ENCODE measurements around the gene APRT. TPM values are rescaled to one million over a fixed set of nuclear protein-coding genes. Genes with fewer than 3 reads are reported as not detected.

APRT gene
- polyA plus RNA-seq, 4 donors = 121 to 255 (median 222) TPM

DNA sequence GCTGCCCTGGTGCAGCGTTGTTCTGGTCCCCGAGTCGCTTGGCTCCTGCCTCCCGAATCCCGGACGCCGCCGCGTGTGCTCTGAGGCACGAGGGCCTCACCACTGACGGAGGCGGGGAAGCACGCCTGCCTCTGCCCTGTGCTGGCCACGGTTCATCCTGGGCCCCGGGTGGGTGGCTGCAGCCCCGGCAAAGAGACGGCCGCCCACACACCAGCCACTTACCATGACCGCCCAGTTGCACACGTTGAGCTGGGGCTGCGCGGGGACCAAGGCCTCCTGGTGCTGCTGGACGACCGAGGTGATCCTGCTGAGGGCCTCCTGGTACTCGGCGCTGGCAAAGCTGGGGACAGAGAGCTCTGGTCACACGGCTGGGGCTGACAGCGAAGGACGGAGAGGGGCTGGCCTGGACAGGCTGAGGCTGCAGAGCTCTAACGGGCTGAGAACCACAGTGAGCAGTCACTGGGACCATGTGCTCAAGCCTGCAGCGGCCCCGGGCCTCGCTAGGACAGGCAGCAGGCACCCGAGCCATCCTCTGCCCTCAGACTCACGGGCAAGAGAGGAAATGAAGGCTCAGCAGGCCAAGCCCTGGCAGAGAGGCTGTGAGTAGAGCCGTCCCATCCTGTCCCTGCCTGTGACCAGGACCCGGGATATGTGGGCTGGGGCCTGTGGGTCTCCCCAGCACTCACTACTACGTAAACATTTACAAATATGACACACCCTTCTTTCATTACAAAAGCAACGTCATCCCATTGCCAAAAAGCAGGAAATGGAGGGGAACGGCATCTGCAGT, 6.3 kb upstream of the APRT start:
- FAIRE-seq (no peak), DNase-seq (no peak)
- Histone ChIP-seq H3K9me3 (ENCODE audit: control insufficient read depth in 2 of 2, insufficient read depth in 1 of 2, low read depth in 1 of 2, low read length in 1 of 2) (no peaks in the 10 kb centered on the region), H3K4me1 (ENCODE audit: control insufficient read depth in 3 of 3, insufficient read depth in 2 of 3, low read depth in 1 of 3, low read length in 2 of 3) (peaks cover 0 to 6% (median 0%) of the 10 kb centered on the region in 3 donors), H3K27ac (ENCODE audit: low read depth in 1 of 3, low read length in 2 of 3) (no peak overlapping the region), H3K27me3 (ENCODE audit: control insufficient read depth in 3 of 3, insufficient read depth in 3 of 3, low read length in 3 of 3) (no peaks in the 10 kb centered on the region), H3K36me3 (ENCODE audit: control insufficient read depth in 3 of 3, insufficient read depth in 2 of 3, low read depth in 1 of 3, low read length in 3 of 3) (peaks cover 0 to 50% (median 5%) of the 10 kb centered on the region in 3 donors), H3K4me3 (ENCODE audit: low read depth in 1 of 3, low read length in 3 of 3) (no peak overlapping the region)
- 84 to 87% (median 86%) methylated on average over 39 to 40 of the region's 40 CpGs for WGBS, 3 donors

DNA sequence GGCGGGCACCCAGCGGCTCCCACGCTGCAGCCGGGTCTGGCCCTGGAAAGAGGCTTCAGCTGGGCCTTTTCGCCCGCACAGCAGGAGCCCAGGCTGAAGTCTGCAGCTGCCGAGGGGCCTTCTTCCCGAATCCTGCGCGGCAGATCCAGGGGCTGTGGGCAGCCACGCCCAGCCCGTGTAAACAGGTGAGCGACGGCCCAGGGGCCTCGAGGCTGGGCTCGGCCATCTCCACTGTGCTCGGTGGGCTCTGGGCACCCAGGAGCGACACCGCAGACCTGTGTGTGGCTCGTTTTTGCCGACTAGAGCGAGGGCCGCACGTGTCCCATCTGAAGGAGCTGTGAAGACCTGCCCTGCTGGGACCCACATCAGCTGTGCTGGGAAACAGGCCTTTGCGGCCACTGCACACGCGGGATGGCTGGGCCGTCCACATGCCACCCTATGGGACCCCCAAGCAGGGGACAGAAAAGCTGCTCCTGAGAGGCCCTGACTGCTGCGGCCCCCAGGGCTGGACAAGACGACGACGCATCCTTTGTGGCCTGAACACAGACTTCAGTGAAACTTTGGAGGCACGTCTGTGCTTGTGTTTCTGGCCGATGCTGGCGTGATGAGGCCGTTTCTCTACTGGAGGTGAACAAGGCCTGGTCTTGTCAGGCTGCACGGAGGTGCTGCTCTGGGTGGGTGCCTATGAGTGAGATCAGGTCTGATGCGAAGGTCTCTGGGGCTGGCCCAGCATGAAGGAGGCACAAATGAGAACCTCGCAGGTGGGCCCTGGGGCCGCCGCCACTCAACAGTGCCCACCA, 5.2 kb upstream of the APRT start:
- no peaks in the 10 kb centered on the region for H3K9me3 ChIP-seq (ENCODE audit: control insufficient read depth in 2 of 2, insufficient read depth in 1 of 2, low read depth in 1 of 2, low read length in 1 of 2)
- H3K4me1 ChIP-seq (ENCODE audit: control insufficient read depth in 3 of 3, insufficient read depth in 2 of 3, low read depth in 1 of 3, low read length in 2 of 3) = peaks cover 0 to 7% (median 0%) of the 10 kb centered on the region in 3 donors
- no peak overlapping the region for H3K4me3 ChIP-seq (ENCODE audit: low read depth in 1 of 3, low read length in 3 of 3)
- DNase-seq = no peak
- 80 to 85% (median 83%) methylated on average over 35 to 41 of the region's 41 CpGs for WGBS, 3 donors
- no peak for FAIRE-seq
- H3K27me3 ChIP-seq (ENCODE audit: control insufficient read depth in 3 of 3, insufficient read depth in 3 of 3, low read length in 3 of 3) = no peaks in the 10 kb centered on the region
- no peak overlapping the region for H3K27ac ChIP-seq (ENCODE audit: low read depth in 1 of 3, low read length in 2 of 3)
- peaks cover 0 to 39% (median 2%) of the 10 kb centered on the region in 3 donors for H3K36me3 ChIP-seq (ENCODE audit: control insufficient read depth in 3 of 3, insufficient read depth in 2 of 3, low read depth in 1 of 3, low read length in 3 of 3)

DNA sequence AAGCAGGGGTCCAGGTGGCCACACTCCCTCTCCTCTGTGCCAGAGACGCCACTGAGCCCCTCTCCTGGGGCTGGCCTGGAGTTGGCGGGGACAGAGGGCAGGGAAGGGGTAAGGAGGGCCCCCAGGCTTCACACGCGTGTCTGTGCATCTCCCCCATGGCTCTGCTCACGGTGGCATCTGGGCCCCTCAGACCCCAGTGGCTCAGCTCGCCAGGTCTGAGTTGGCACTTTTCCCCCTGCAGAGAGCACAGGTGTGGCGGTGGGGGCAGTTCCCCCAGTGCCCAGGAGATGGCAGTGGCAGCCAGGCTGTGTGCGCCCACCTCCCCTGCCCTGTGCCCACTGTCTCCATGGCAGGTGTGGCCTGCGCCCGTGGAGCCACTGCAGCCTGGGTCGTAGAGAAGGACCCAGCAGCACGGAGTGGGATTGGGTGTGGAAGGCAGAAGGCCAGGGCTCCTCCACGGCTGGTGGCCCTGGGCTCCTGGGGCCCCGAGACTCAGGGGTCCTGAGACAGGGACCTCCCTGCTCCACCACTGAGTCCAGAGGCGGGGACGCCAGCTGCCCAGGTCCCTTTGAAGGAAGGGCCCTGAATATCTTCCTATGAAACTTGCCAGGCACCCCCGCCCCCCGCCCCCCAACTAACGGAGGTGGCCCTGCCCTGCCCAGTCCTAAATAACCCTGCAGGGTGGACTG, 4.3 kb upstream of the APRT start:
- Histone ChIP-seq H3K27me3 (ENCODE audit: control insufficient read depth in 3 of 3, insufficient read depth in 3 of 3, low read length in 3 of 3) (no peaks in the 10 kb centered on the region), H3K4me1 (ENCODE audit: control insufficient read depth in 3 of 3, insufficient read depth in 2 of 3, low read depth in 1 of 3, low read length in 2 of 3) (peaks cover 0 to 8% (median 0%) of the 10 kb centered on the region in 3 donors), H3K9me3 (ENCODE audit: control insufficient read depth in 2 of 2, insufficient read depth in 1 of 2, low read depth in 1 of 2, low read length in 1 of 2) (no peaks in the 10 kb centered on the region), H3K36me3 (ENCODE audit: control insufficient read depth in 3 of 3, insufficient read depth in 2 of 3, low read depth in 1 of 3, low read length in 3 of 3) (peaks cover 0 to 31% (median 0%) of the 10 kb centered on the region in 3 donors), H3K4me3 (ENCODE audit: low read depth in 1 of 3, low read length in 3 of 3) (no peak overlapping the region), H3K27ac (ENCODE audit: low read depth in 1 of 3, low read length in 2 of 3) (no peak overlapping the region)
- peak; percentile 38 to 41 for DNase-seq
- no peak for FAIRE-seq
- WGBS, 3 donors = 26 to 50% (median 44%) methylated on average over 16 to 19 of the region's 19 CpGs

DNA sequence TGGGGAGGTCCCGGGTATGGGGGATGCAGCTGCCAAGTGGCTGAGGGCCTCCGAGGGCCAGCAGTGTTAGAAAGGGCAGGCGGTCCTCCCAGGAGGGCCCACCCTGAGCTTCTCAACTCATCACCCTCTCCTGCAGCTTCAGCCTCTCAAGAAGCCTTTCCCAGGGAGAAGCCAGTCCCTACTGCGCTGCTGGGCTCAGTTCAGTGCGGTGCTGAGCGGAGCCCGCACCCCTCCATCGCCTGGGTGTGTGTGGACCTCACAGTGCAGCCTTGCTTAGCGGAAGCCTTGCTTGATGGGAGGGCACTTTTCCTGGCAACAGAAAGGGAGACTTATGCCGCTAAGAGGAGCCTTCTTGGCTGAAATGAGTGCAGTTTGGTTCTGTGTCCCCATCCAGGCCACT, 3.5 kb upstream of the APRT start:
- FAIRE-seq (no peak), DNase-seq (no peak)
- Histone ChIP-seq H3K27ac (ENCODE audit: low read depth in 1 of 3, low read length in 2 of 3) (no peak overlapping the region), H3K36me3 (ENCODE audit: control insufficient read depth in 3 of 3, insufficient read depth in 2 of 3, low read depth in 1 of 3, low read length in 3 of 3) (peaks cover 0 to 30% (median 0%) of the 10 kb centered on the region in 3 donors), H3K4me1 (ENCODE audit: control insufficient read depth in 3 of 3, insufficient read depth in 2 of 3, low read depth in 1 of 3, low read length in 2 of 3) (peaks cover 0 to 16% (median 8%) of the 10 kb centered on the region in 3 donors), H3K27me3 (ENCODE audit: control insufficient read depth in 3 of 3, insufficient read depth in 3 of 3, low read length in 3 of 3) (no peaks in the 10 kb centered on the region), H3K4me3 (ENCODE audit: low read depth in 1 of 3, low read length in 3 of 3) (no peak overlapping the region), H3K9me3 (ENCODE audit: control insufficient read depth in 2 of 2, insufficient read depth in 1 of 2, low read depth in 1 of 2, low read length in 1 of 2) (no peaks in the 10 kb centered on the region)
- 63 to 87% (median 81%) methylated on average over 9 to 10 of the region's 10 CpGs for whole genome bisulfite sequencing, 3 donors

DNA sequence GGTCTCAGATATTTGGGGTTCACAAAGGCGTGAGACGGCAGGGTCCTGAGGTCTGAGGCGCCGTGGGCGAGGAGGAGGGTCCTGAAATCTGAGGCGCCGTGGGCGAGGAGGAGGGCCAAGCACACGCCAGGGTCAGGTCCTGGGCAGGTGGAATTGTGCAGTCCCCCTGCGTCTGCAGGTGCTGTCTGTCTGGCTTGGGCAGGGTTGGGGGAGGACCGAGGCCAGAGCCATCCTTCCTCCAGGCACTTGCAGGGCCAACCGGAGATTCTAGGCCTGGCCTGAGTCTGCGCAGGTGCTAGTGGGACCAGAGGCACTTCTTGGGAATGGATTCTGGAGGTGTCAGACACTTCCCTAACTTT, 2.4 kb upstream of the APRT start:
- Histone ChIP-seq H3K4me3 (ENCODE audit: low read depth in 1 of 3, low read length in 3 of 3) (no peak overlapping the region), H3K9me3 (ENCODE audit: control insufficient read depth in 2 of 2, insufficient read depth in 1 of 2, low read depth in 1 of 2, low read length in 1 of 2) (no peaks in the 10 kb centered on the region), H3K27me3 (ENCODE audit: control insufficient read depth in 3 of 3, insufficient read depth in 3 of 3, low read length in 3 of 3) (no peaks in the 10 kb centered on the region), H3K4me1 (ENCODE audit: control insufficient read depth in 3 of 3, insufficient read depth in 2 of 3, low read depth in 1 of 3, low read length in 2 of 3) (peaks cover 0 to 24% (median 9%) of the 10 kb centered on the region in 3 donors), H3K36me3 (ENCODE audit: control insufficient read depth in 3 of 3, insufficient read depth in 2 of 3, low read depth in 1 of 3, low read length in 3 of 3) (peaks cover 0 to 37% (median 0%) of the 10 kb centered on the region in 3 donors), H3K27ac (ENCODE audit: low read depth in 1 of 3, low read length in 2 of 3) (no peak overlapping the region)
- FAIRE-seq (no peak), DNase-seq (no peak)
- 57 to 75% (median 70%) methylated on average over 13 of the region's 13 CpGs for WGBS, 3 donors

DNA sequence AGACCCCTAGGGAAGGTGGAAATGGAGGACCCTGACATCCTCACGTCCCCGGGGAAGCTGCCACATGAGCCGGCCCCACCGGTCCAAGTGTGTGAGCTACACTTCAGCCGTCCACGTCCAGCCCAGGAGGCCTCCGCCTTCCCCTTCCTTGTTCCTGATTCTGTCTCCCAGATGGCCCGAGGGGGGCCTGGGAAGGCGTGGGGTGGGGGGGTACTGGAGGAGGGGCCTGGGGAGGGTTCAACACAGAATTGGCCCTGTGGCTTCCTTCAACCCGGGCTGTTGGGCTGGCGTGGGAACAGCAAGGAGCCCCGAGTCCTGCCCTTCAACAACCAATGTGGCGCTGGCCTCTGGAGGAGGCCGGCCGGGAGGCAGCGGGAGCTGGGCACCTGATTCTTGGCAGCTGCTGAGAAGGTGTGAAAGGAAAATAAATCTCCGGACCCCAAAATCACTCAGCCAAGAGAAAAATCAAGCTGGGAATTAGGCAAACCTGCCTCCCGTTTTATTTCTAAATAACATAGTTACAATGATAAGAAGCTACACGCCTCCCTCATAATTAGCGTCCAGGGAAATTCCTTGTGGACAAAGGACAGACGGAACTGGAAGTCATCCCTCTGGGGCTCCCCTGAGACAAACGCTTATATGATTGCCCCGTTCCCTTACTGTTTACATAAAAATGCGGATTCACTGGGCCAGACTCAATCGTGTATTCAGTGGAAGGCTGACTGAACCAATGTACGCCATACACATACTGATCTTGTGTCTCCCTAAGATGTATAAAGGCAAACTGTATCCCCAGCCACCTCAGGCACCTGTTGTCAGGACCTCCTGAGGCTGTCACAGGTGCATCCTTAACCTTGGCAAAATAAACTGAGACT, 1.8 kb upstream of the APRT start:
- peak in 1 of 2 donors; percentile 36 for DNase-seq
- WGBS, 3 donors = 18 to 49% (median 43%) methylated on average over 23 to 26 of the region's 26 CpGs
- H3K27ac ChIP-seq (ENCODE audit: low read depth in 1 of 3, low read length in 2 of 3) = no peak overlapping the region

DNA sequence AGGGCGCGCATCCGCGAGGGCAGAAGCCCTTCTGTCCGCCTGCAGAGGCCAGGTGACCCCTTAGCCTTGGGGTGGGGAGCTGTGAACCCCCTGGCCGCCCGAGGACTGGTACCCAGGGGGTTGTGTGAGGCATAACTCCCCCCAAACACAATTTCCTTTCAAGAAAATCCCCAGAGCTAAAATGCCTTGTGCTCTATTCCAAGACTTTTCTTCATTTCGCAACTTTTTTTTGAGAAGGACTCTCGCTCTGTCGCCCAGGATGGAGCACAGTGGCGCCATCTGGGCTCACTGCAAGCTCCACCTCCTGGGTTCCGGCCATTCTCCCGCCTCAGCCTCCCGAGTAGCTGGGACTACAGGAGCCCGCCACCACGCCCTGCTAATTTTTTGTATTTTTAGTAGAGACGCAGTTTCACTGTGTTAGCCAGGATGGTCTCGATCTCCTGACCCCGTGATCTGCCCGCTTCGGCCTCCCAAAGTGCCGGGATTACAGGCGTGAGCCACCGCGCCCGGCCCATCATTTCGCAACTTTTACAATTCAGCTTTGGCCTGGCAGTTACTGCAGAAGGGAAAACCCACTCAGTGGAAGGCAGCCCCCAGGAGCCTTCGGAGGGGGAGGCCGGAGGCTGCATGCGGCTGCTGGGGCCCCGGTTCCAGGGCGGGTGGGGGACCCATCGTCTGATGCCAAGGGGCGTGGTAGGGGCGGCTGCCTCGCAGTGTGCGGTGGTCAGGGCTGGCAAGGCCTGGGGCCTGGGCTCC, 963 bp upstream of the APRT start:
- WGBS, 3 donors = 15 to 39% (median 19%) methylated on average over 29 to 37 of the region's 37 CpGs
- peak overlapping the region; percentile 21 to 78 (median 72) for H3K4me3 ChIP-seq (ENCODE audit: low read depth in 1 of 3, low read length in 3 of 3)
- peaks cover 0 to 24% (median 9%) of the 10 kb centered on the region in 3 donors for H3K4me1 ChIP-seq (ENCODE audit: control insufficient read depth in 3 of 3, insufficient read depth in 2 of 3, low read depth in 1 of 3, low read length in 2 of 3)
- DNase-seq = peak in 1 of 2 donors; percentile 43
- H3K27ac ChIP-seq (ENCODE audit: low read depth in 1 of 3, low read length in 2 of 3) = peak overlapping the region; percentile 71 to 95 (median 93)
- no peak for FAIRE-seq
- H3K9me3 ChIP-seq (ENCODE audit: control insufficient read depth in 2 of 2, insufficient read depth in 1 of 2, low read depth in 1 of 2, low read length in 1 of 2) = no peaks in the 10 kb centered on the region
- peaks cover 0 to 42% (median 0%) of the 10 kb centered on the region in 3 donors for H3K36me3 ChIP-seq (ENCODE audit: control insufficient read depth in 3 of 3, insufficient read depth in 2 of 3, low read depth in 1 of 3, low read length in 3 of 3)
- H3K27me3 ChIP-seq (ENCODE audit: control insufficient read depth in 3 of 3, insufficient read depth in 3 of 3, low read length in 3 of 3) = no peaks in the 10 kb centered on the region

More for the DNA sequence above, 1.8 kb upstream of the APRT start:
- H3K36me3 ChIP-seq (ENCODE audit: control insufficient read depth in 3 of 3, insufficient read depth in 2 of 3, low read depth in 1 of 3, low read length in 3 of 3) = peaks cover 0 to 40% (median 0%) of the 10 kb centered on the region in 3 donors
- no peaks in the 10 kb centered on the region for H3K9me3 ChIP-seq (ENCODE audit: control insufficient read depth in 2 of 2, insufficient read depth in 1 of 2, low read depth in 1 of 2, low read length in 1 of 2)
- H3K4me3 ChIP-seq (ENCODE audit: low read depth in 1 of 3, low read length in 3 of 3) = no peak overlapping the region
- peaks cover 0 to 24% (median 9%) of the 10 kb centered on the region in 3 donors for H3K4me1 ChIP-seq (ENCODE audit: control insufficient read depth in 3 of 3, insufficient read depth in 2 of 3, low read depth in 1 of 3, low read length in 2 of 3)
- H3K27me3 ChIP-seq (ENCODE audit: control insufficient read depth in 3 of 3, insufficient read depth in 3 of 3, low read length in 3 of 3) = no peaks in the 10 kb centered on the region
- no peak for FAIRE-seq

Data from small intestine (tissue), 7 donors.